ENCODE results near the gene SH3GLB1. TPM values are rescaled to one million over a fixed set of nuclear protein-coding genes. Genes with fewer than 3 reads are reported as not detected.

The SH3GLB1 gene
- total and polyA plus RNA-seq, 10 of the 15 experiments (the other 5 are each of a cell fraction or from before 2014, with no cell fraction given), result 18.0 to 59.0 (median 36.5) TPM

GRCh38 chr1:86739648-86740509, 35.5 kb downstream of the SH3GLB1 start:
- no peaks in the 10 kb centered on the region for H3K27me3 ChIP-seq (replicated peaks in 1 of 2; ENCODE audit: control insufficient read depth in 2 of 2, insufficient read depth in 2 of 2, low read length in 1 of 2)
- in situ Hi-C loops (cut with MboI), result no loop called here
- H3K4me1 ChIP-seq (ENCODE audit: control insufficient read depth, insufficient read depth, low read length), result no peaks in the 10 kb centered on the region
- peaks cover 2 to 38% of the 10 kb centered on the region in 2 experiments for H3K36me3 ChIP-seq (ENCODE audit: control insufficient read depth in 2 of 2, insufficient read depth in 2 of 2, low read length in 1 of 2)
- H3K9ac ChIP-seq (ENCODE audit: control insufficient read depth, insufficient read depth, low read length), result no peak overlapping the region
- DNase-seq (ENCODE audit: low read depth, low spot score), result peak; percentile 8
- no peak for FAIRE-seq
- TF ChIP-seq JUNB (IDR thresholded peaks at IDR 0.05), result 0 out of 2 replicates have a peak, but pooled peaks have one; percentile 14
- TF ChIP-seq RBBP5 (conservative IDR thresholded peaks at IDR 0.05), result no peak
- no peak overlapping the region for H2AFZ ChIP-seq (ENCODE audit: control insufficient read depth, low read depth, low read length)
- ChIA-PET CTCF (interaction anchor here (0.6 to 3.2 kb wide), 9 partner anchors 9 to 638 kb away, joined by 3 to 20 read pairs (median 4); partner anchors contain the start of gene SH3GLB1), POLR2A (interaction anchor here (0.7 kb wide), 1 partner anchor 357 kb away, joined by 3 read pairs; no protein-coding TSS in a partner anchor), RAD21 (ENCODE audit: unreplicated experiment) (interaction anchor here (1.1 kb wide), 1 partner anchor 162 kb away, joined by 4 read pairs; no protein-coding TSS in a partner anchor), SMC1A (ENCODE audit: uncharacterized antibody, unreplicated experiment) (interaction anchor here (0.6 to 2.6 kb wide), 6 partner anchors 9 to 234 kb away, joined by 3 to 9 read pairs (median 4); no protein-coding TSS in a partner anchor)
- 98% methylated on average over 3 of the region's 3 CpGs for WGBS (ENCODE audit: insufficient coverage, insufficient replicate concordance, low lambda C conversion rate, missing lambda C conversion rate)
- BruUV-seq (replicated peaks), result no TSS peak
- ATAC-seq, result peak; percentile 83
- H3K9me3 ChIP-seq (replicated peaks; ENCODE audit: control insufficient read depth, insufficient read depth, low read length), result no peaks in the 10 kb centered on the region
- H4K20me1 ChIP-seq (ENCODE audit: control insufficient read depth, insufficient read depth), result no peaks in the 10 kb centered on the region
- H3K79me2 ChIP-seq (ENCODE audit: control insufficient read depth, insufficient read depth, low read length), result no peaks in the 10 kb centered on the region
- H3K4me2 ChIP-seq (ENCODE audit: control insufficient read depth, insufficient read depth), result no peak overlapping the region
- intact Hi-C loops (cut with micrococcal nuclease; ENCODE audit: unreplicated experiment), result loop anchor here (5.0 kb wide), 2 partner anchors 238 to 358 kb away; no protein-coding TSS in a partner anchor
- H3K4me3 ChIP-seq, result no peak overlapping the region
- peak overlapping the region; percentile 27; the same call in 1 of the 2 replicates for H3K27ac ChIP-seq (ENCODE audit: control insufficient read depth, insufficient read depth)

GRCh38 chr1:86741947-86742572, 37.7 kb downstream of the SH3GLB1 start:
- H3K27me3 ChIP-seq (replicated peaks in 1 of 2; ENCODE audit: control insufficient read depth in 2 of 2, insufficient read depth in 2 of 2, low read length in 1 of 2), result no peaks in the 10 kb centered on the region
- H3K9me3 ChIP-seq (replicated peaks; ENCODE audit: control insufficient read depth, insufficient read depth, low read length), result no peaks in the 10 kb centered on the region
- no peak overlapping the region for H3K9ac ChIP-seq (ENCODE audit: control insufficient read depth, insufficient read depth, low read length)
- ATAC-seq (peak; percentile 45; the same call in 1 of the 3 replicates), DNase-seq (ENCODE audit: low read depth, low spot score) (no peak), FAIRE-seq (no peak)
- no peak overlapping the region for H3K4me2 ChIP-seq (ENCODE audit: control insufficient read depth, insufficient read depth)
- no peaks in the 10 kb centered on the region for H3K79me2 ChIP-seq (ENCODE audit: control insufficient read depth, insufficient read depth, low read length)
- no TSS peak for BruUV-seq (replicated peaks)
- 98% methylated on average over 6 of the region's 6 CpGs for WGBS (ENCODE audit: insufficient coverage, insufficient replicate concordance, low lambda C conversion rate, missing lambda C conversion rate)
- intact Hi-C loops (cut with micrococcal nuclease; ENCODE audit: unreplicated experiment) (loop anchor here (5.0 kb wide), 2 partner anchors 240 to 360 kb away; no protein-coding TSS in a partner anchor), in situ Hi-C loops (cut with MboI) (no loop called here)
- CTCF ChIA-PET, result interaction anchor here (0.7 to 3.2 kb wide), 15 partner anchors 8 to 268 kb away, joined by 3 to 20 read pairs (median 4); partner anchors contain the start of gene SH3GLB1
- no peak overlapping the region for H3K4me3 ChIP-seq
- SMC1A ChIA-PET (ENCODE audit: uncharacterized antibody, unreplicated experiment), result interaction anchor here (1.3 to 4.4 kb wide), 3 partner anchors 12 to 36 kb away, joined by 4 to 15 read pairs (median 9); no protein-coding TSS in a partner anchor
- RAD21 ChIA-PET (ENCODE audit: unreplicated experiment), result interaction anchor here (0.5 to 1.0 kb wide), 2 partner anchors 38 to 362 kb away, joined by 3 to 4 read pairs; partner anchors contain the start of gene SH3GLB1
- POLR2A ChIA-PET, result no interaction called here
- H3K4me1 ChIP-seq (ENCODE audit: control insufficient read depth, insufficient read depth, low read length), result no peaks in the 10 kb centered on the region
- no peaks in the 10 kb centered on the region for H4K20me1 ChIP-seq (ENCODE audit: control insufficient read depth, insufficient read depth)
- no peak overlapping the region for H2AFZ ChIP-seq (ENCODE audit: control insufficient read depth, low read depth, low read length)
- peaks cover 0 to 31% of the 10 kb centered on the region in 2 experiments for H3K36me3 ChIP-seq (ENCODE audit: control insufficient read depth in 2 of 2, insufficient read depth in 2 of 2, low read length in 1 of 2)
- H3K27ac ChIP-seq (ENCODE audit: control insufficient read depth, insufficient read depth), result no peak overlapping the region
- TF ChIP-seq ESRRA (IDR thresholded peaks at IDR 0.05; ENCODE audit: low read length), result no peak
- peak; percentile 32; the same call in 1 of the 2 replicates for TF ChIP-seq SMC3 (IDR thresholded peaks at IDR 0.05; ENCODE audit: borderline replicate concordance, low read length)
- no peak for TF ChIP-seq SREBF2 (IDR thresholded peaks at IDR 0.05; ENCODE audit: low read length)
- TF ChIP-seq CTCF (IDR thresholded peaks at IDR 0.05 in 2 of 3, conservative IDR thresholded peaks at IDR 0.05 in 1 of 3; ENCODE audit: control insufficient read depth in 2 of 3, extremely low read depth in 1 of 3, insufficient read depth in 1 of 3, low read depth in 3 of 3, low read length in 3 of 3), result peak; percentile 39 to 51 (median 46); a peak in 5 of 6 replicates
- TF ChIP-seq HDAC6 (IDR thresholded peaks at IDR 0.05; ENCODE audit: unreplicated experiment), result no peak
- peak; percentile 55 for TF ChIP-seq RAD21 (IDR thresholded peaks at IDR 0.05; ENCODE audit: insufficient read depth, low read depth, low read length)
- no peak for TF ChIP-seq CREM (IDR thresholded peaks at IDR 0.05; ENCODE audit: low read depth)
